Stimulated activated CD4-positive, alpha-beta T cell treated with anti-CD3 and anti-CD28 coated beads, Interleukin-12 subunit alpha, Interleukin-12 subunit beta, amount 100 ng/mL, for 24 hours (primary cell): ENCODE results near the gene FRMD4A.

Experiments
- DNase-seq, 2 experiments: peaks; one replicate each; pipeline ENCODE4 v3.0.0-alpha.2; 2020; ENCODE audit warnings: low read depth in 2 of 2

The FRMD4A gene

DNA sequence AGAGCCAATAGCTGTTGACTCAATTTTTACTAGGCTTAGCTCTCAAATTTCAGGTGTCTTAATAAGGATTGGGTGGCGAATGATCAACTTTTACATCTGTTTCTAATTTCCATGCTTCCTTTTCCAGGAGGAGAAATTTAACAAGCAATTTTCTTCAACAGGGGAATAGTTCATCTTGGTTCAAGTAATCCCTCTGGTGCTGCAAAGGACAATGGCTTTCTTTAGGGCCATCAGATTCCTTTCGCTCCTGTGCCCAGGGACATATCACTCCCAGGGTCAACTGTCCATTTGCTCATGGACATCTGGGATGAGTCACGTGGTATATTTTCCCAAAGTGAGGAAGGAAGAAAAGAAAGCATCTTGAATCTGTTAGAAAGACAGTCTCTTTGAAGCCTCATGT, 313.3 kb downstream of the FRMD4A start:
- no peak for DNase-seq

- no peak for DNase-seq
Observed at GRCh38 chr10:14016931-14017333, 313.8 kb downstream of the FRMD4A start.

GRCh38 chr10:14016011-14016536, 314.6 kb downstream of the FRMD4A start:
- DNase-seq = no peak

GRCh38 chr10:14014423-14014822, 316.3 kb downstream of the FRMD4A start:
- DNase-seq = no peak

- DNase-seq = no peak
Observed at GRCh38 chr10:14010769-14011574, 319.8 kb downstream of the FRMD4A start.

DNA sequence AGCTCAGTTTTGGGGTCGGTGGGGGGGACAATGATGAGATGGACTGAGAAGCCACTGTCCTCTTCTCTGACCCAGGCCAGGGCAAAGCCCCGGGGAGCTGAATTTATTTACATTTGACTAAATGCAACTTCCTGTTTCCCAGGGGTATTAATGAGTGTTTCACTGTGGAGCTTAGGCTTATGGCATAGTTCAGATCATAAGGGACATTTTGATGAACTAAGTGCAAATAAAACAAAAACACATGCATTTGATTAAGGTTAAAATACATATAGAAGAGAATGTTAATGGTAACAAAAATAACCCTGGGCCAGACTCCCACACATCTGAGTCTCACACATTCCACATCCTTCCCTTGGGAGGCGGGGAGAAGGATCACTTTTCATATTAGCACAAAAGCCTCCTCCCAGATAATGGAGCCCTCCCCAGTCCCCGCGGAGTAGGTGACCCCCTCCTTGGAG, 320.6 kb downstream of the FRMD4A start:
- no peak for DNase-seq

DNA sequence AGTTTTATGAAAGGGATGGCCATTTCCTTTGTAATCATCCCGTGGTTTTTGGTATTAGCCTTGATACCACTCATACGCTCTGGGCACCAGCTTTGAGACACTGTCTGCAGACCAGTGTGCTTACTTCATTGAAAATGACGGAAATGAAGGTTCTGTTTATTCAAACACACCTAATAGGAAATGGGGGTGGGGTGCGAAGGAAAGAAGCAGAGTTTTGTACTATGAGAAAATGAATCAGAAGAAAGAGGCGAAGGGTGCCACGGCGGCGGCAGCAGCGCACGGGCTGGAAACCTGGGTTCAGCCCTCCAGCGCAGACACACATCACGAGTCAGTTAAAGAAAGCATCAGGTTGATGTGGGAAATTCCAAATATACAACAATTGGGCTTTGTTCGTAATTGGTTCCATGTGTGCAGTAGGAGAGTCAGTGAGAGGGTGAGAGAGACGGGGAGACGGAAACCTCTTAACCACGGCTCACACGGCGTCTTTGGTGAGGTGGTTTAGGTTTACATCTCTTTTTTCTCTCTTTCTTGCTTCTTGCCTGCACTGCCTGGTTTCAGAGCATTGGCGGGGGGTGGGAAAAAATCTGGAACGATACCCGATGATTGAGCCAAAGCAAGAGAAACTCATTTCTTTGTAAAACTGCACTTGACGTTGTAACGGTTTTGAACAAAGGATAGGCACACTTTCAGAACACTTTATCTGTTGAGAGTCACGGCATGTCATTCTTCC, 321.2 kb downstream of the FRMD4A start:
- peak; percentile 54 to 68 for DNase-seq

GRCh38 chr10:14008740-14009080, 322.0 kb downstream of the FRMD4A start:
- no peak for DNase-seq

DNA sequence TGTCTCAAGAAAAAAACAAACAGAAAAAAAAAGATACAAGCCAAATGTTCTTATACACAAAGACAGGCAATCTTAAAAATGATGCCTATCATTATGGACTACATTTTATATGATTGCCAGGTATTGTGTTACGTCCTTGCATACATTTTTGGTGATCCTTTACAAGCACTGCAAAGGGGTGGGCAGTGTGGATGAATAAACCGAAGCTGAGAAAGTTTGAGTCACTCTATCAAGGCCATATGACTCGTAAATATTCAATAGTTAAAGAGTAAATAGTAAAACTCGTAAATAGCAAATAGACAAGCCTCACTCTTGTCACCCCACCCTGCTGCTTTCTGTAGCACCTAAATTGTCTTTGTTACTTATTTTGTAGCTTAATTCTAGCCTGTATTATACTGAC, 326.2 kb downstream of the FRMD4A start:
- no peak for DNase-seq

DNA sequence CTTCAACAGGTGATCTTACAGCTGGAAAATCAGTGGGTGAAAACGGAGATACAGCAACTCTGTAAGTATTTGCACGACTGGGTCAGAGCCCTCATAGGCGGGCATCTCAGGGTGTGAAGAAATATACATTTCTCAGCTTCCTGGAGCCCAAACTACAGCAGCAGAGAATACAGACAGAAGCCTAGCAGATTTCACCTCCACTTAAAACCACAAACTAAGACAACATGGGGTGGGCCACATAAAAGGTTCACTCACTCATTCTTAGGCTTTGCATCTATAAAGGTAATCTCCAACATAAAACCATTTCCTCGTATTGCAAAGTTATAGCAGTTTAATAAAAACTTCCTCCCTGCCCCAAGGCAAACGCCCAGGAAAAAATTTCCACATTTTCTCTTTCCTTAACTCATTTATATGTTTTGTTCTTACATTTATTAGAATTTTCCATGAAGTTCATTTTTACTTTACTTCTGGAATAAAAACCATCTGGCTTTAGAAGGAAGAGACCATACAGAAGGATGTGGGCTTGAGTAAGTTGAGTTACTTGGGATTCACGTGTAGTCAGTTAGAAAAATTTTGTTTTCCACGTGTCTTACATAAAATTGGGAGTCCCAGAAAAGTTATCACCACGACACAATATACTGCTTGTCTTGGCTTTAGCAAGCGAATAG, 327.1 kb downstream of the FRMD4A start:
- no peak for DNase-seq

GRCh38 chr10:14001298-14002040, 329.3 kb downstream of the FRMD4A start:
- DNase-seq = no peak

DNA sequence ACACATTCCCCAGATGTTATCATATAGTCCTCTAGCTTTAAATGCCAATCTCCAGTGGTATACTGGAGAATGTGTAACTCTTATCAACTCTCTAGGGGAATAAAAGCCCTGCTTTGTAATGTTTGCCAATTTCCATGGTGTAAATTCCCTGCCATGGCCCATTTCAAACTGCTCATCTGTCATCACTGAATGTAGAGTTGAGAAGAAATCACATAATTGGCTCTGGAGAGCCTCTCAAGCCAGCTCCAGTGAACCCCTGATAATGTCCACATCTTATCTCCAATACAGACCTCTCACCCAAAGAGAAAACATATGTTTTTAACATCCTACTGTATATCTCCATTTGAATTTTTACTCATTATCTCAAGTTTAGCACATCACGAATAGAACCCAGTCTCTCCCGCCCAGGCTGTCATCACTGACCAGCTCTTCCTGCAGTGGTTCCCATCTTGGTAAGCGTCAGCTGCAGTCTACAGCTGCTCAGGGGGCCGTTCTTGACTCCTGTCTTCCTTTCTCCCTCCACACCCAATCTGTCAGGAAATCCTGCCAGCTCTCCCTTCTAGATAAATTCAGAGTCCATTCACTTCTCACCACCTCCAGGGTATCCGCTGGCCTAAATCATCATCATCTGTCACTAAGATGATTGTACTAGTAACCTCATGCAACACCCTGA, 332.4 kb downstream of the FRMD4A start:
- DNase-seq = no peak

GRCh38 chr10:13997650-13998049, 333.1 kb downstream of the FRMD4A start:
- no peak for DNase-seq

GRCh38 chr10:13994932-13995331, 335.8 kb downstream of the FRMD4A start:
- no peak for DNase-seq

- no peak for DNase-seq
Observed at GRCh38 chr10:13993673-13994089, 337.0 kb downstream of the FRMD4A start.

DNA sequence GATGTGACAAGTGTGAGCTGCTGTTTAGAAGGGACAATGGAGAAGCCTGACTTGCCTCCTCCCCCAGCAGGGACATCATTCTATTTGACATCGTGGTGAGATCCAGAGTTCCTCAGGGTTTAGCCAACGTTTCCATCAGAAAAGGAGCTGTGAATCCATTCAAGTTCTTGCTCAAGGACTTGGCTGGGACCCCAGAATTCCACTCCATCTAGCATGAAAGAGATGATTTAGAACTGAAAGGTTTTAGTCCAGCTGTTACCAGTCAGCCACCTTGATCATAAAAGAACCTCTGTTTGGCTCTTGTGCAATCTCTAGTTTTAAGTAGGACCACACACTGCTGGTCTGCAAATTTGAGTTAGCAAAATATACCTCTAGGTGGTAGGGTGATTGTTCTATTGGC, 337.6 kb downstream of the FRMD4A start:
- no peak for DNase-seq

DNA sequence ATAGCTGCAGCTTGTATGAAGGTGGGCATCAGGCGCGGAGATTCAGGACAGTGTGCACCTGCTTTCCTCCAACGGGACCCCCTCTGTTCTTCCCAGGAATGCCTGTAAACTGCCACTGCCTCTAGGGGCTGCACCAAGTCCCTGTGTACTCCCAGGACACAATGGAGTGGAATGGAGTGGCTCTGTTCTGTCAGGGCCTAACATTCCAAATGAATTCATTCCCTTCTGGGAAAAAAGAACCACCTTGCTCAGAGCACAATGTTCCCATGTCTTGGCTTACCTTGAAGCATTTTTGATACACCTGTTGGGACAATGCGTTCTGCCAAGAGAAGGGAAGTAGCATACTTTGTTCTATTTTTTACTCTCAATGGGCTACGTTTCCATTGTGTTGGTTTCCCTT, 339.4 kb downstream of the FRMD4A start:
- no peak for DNase-seq

DNA sequence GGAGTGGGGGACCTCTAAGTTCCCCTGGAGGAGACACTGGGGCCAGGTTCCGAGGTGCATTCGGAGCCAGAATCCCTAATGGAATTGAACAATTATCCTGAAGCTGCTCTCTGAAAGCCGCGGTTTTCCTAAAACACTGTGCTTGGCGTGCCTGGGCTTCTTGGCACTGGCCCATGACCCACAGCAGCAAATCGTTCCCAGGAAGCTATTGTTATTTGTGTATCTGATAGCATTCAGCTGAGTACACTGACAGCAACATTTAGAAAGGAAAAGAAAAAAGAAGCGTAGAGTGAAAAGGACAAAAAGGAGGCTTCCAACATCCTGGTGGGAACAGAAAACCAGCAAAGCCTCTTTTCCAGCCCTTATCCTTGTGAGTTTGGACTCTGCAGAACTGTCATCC, 339.8 kb downstream of the FRMD4A start:
- DNase-seq = no peak

DNA sequence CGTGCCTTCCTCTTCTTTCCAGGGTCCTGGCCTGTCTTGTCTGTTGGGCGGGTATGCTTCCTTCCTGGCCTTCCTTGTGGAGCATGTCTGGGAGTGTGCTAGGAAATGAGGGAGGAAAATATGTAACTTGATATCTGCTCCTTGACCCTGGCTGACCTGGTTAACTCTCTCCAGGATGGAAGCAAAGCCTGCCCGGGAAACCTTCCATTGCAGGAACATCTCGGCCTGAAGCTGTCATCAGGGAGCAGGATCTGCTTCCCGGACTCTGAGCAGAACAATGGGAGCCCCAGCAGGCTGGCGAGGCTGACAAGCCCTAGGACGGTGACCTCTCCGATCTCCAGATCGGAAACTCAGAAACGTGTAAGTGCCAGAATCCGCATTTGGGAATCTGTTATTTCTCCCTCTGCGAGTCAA, 340.3 kb downstream of the FRMD4A start:
- no peak for DNase-seq

- no peak for DNase-seq
Observed at GRCh38 chr10:13989616-13990015, 341.1 kb downstream of the FRMD4A start.

DNA sequence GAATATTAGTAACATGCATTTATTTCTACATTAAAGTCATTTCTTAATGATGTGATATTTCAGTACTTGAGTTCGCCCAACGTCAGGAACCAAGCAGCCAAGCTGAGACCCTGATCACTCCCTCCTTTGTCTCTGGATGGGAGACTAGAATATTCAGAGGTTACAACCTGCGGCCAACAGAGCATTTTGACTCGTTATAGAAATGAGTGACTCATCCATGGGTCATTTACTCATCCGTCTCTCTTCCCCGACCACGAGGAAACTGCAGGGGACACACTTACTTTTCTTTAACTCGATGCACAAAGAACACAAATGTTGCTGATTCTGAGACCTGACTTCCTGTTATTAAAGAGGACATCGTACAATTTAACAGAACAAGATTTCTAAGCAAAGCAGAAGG, 343.3 kb downstream of the FRMD4A start:
- DNase-seq = no peak
